ENCODE data around the gene ZNF526.

DNA sequence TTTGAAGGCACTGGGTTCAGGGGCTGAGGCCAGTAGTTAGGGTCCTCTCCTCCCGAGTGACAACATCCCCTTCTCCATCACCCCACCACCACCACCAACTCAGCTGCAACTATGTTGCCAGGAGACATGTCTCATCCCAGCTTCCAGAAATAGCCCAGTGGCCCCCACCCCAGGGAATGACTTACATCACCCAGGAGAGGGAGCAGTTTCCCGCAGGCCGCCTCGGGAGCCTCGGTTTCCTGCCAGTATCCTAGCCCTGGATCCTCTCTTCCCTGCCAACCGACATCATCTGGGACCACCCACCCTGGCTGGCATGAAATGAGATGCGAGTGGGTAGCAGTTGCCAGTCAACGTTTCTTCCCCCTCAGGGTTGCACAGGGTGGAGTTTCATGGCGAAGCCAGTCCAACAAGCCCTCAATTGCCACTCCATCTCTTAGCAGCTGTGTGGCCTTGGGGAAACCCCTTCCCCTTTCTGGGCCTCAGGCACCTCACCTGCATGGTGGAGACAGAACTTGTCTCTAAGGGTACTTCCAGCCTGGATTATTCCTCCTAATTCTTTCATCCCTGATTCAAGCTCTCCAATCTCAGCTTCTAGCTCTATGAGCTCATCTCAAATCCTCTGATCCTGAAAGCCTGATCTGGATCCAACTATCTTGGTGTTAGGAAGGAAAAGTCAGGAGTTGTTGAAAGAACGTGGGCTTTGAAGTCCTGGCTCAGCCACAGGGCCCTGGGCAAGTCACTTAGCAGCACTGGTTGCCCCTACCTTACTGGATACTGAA, 26.2 kb downstream of the ZNF526 start:
- TF ChIP-seq EP300 (conservative IDR thresholded peaks at IDR 0.05; ENCODE audit: poor library complexity, severe bottlenecking) (no peak), CTCF (IDR thresholded peaks at IDR 0.05; ENCODE audit: poor library complexity, severe bottlenecking) (no peak), RAD21 (conservative IDR thresholded peaks at IDR 0.05) (no peak)

Data from neural cell (in vitro differentiated cells).